Activated CD4-positive, alpha-beta T cell treated with anti-CD3 and anti-CD28 coated beads, Interleukin-2, amount 50 U/mL, for 1 hour (primary cell): Measurements from ENCODE around the gene NME5.
A peak's percentile ranks its signal among the peaks of the same experiment; 100 is the strongest.
"Not testable (repeated sequence)": the region's sequence is repeated elsewhere in the genome, so short reads cannot be mapped to it uniquely, and the experiment has no call there.

Experiments
- DNase-seq: peaks from one replicate; pipeline ENCODE4 v3.0.0-alpha.2; 2020

Gene NME5

GRCh38 chr5:138070026-138070425 lies 69.2 kb downstream of the NME5 start:
- not testable (repeated sequence) for DNase-seq

DNA sequence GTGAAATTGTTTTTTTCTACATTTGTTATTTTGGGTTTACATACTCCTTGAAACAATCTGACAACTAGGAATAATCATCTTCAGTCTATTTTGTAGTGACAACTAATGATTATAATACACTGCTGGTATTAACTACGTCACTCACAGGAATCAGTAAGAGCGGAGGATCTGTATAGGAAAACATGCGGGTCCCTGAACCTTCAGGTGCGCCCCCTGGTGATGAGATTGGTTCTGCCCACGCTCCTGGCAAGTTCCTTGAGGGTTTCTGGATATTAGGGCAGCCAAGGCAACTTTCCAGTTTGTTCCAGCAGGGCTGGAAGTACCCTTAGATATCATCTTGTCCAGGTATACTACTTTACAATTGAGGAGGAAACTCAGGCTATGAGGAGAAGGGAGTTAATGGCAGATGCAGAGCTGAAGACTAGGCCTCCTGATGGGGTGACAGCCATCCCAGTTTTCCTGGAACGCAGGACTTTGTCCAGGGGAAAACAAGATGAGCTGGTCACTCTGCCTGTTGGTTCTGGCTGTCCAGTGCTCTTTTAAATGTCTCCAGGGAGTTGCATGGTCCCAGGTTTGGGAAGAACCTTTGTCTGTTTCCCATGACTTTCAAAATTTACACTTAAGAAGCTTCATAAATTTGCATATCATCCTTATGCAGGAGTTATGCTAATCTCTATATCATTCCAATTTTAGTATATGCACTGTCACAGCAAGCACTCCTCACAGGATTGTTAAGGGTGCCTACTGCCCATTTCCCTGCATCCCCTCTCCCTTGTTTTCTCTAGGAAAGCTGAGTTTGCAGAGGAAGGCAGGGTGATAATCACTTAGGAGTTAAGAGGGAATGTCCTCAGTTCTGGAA lies 70.3 kb downstream of the NME5 start:
- DNase-seq = peak; percentile 75

DNA sequence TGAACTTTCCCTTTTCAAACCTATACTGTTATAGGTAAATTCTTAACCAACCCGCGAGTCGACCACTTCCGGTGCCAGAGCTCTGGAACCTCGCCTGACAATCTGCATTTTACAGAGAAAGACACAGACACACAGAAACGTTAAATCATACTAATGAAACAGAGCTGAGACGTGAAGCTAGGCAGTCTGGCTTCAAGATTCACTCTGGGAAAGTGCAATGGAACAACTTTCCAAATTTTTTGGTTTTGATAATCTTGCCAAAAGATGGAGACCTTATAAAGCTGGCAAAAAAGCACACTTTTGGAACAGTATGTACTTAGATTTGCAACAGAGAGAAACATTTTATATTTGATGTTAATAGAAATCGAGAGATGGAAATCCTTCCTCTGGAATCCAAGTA lies 71.3 kb downstream of the NME5 start:
- DNase-seq = no peak
